ENCODE results near the gene FOXR1. TPM values are rescaled to one million over a fixed set of nuclear protein-coding genes. Genes with fewer than 3 reads are reported as not detected.

Gene FOXR1, protein sequence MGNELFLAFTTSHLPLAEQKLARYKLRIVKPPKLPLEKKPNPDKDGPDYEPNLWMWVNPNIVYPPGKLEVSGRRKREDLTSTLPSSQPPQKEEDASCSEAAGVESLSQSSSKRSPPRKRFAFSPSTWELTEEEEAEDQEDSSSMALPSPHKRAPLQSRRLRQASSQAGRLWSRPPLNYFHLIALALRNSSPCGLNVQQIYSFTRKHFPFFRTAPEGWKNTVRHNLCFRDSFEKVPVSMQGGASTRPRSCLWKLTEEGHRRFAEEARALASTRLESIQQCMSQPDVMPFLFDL
- under 1 TPM in 1 of 2 donors, not detected in 1; 0.98 TPM for total RNA-seq

DNA sequence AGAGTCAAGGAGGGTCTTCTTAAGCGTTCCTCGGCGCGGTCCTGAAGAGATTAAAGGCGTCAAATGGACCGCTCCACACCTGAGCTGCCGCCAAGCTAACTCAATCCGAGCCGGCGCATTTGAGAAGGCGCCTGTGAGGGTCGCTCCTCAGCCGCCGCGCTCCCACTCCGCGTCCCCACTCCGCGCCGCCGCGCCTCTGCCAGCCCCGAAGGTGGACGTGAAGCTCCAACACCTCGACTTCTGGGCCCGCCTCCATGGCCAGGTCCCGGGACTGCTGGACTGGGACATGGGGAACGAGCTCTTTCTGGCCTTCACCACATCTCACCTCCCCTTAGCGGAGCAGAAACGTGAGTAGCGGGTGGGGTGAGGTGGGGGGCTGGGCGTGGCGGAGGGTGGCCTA lies at the start of gene FOXR1:
Gene FOXR1 (plus strand): TSS at position 116 of the 400 bp plus-strand sequence. CDS start 171 bp downstream, at position 287.
- Mint-ChIP-seq H3K36me3 (ENCODE audit: low read depth) (no peaks in the 10 kb centered on the region), H3K27ac (no peak within 1 kb of the TSS), H3K4me1 (no peaks in the 10 kb centered on the region), H3K9me3 (no peaks in the 10 kb centered on the region), H3K4me3 (no peak within 1 kb of the TSS), H3K27me3 (peaks cover 11% of the 10 kb centered on the region)
- ATAC-seq (replicated peaks): no peak

DNA sequence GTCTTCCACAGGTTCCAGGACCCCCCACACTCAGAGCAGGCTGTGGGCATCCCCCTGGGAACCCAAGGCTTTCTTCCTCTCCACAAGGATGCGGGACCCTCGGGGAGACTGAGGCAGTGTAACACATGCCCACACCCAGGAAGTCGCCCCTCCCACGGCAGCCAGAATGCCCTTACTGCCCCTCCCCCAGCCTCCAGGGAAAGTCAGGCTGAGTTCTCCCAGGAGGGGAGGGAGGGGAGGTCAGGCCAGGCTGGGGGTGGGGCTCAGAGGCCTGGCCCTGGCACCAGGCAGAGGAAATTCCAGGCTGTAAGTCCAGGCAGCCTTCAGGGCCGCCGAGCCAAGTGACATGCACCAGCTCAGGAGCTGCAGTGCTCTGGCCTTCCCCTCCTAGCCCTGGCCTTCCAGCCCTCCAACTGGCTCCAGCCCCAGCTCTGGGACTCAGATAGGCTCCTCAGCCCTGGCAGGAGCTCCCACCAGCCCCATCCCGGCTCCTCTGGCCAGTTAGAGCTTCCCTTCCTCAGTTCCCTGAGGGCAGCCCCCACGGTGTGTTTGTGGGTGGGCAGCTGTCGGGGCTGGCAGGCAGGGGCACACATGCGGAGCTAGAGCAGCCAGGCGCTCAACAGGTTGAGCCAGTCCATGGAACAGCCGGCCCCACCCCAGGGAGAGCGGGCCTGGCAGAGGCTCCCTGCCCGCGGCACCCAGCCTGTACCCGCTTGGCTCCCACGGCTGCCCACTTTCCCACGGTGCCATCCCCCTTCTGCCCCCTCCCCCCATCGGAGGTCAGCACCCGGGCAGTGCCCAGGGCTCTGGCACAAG lies 49.4 kb upstream of the FOXR1 start:
- Mint-ChIP-seq H3K4me3 (peak overlapping the region; percentile 98), H3K36me3 (ENCODE audit: low read depth) (peaks cover 39% of the 10 kb centered on the region), H3K27me3 (no peaks in the 10 kb centered on the region), H3K9me3 (no peaks in the 10 kb centered on the region), H3K4me1 (peaks cover 38% of the 10 kb centered on the region), H3K27ac (peak overlapping the region; percentile 94)
- ATAC-seq (replicated peaks): no peak

DNA sequence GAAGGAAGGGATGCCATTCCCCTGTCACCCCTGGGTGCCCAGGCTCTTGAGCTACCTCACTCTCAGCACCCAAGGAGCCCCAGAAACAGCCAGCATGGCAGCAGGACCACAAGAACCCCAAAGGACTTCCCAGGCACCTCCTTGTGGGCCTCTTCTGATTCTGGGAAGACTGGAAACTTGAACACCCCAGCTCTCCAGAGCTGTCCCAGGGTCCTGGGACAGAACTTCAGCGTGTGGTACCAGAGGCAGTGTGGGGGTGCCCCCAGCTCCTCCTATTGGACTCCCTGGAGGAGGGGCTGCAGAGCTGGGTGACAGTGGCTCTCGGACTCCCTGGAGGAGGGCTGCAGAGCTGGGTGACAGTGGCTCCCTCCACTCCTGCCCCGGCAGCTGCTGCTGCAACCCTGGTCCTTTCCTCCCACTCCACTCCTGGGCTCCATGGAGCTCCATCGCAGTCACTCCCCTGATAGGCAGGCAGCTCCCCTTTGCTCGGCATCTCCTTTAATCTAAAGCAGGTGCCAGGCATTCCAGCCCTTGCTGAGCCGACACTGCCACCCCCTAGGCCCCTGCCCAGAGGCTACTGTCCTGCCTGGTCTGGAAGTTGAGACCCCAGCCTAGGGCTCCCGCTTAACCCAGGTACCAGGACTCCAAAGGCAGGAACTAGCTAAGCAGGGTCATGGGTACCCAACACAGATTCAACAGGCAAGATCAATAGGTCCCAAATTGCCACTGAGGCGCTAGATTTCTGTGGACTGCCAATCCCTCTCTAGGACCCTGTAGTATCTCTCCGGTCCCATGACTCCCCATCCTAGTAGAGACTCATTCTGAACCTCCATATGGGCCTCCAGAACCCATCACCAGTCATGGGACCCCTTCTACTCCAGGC lies 48.6 kb upstream of the FOXR1 start:
- ATAC-seq (replicated peaks): no peak
- no peaks in the 10 kb centered on the region for H3K27me3 Mint-ChIP-seq
- H3K36me3 Mint-ChIP-seq (ENCODE audit: low read depth): peaks cover 31% of the 10 kb centered on the region
- H3K27ac Mint-ChIP-seq: peak overlapping the region; percentile 94
- peaks cover 33% of the 10 kb centered on the region for H3K4me1 Mint-ChIP-seq
- H3K4me3 Mint-ChIP-seq: peak overlapping the region; percentile 98
- no peaks in the 10 kb centered on the region for H3K9me3 Mint-ChIP-seq

DNA sequence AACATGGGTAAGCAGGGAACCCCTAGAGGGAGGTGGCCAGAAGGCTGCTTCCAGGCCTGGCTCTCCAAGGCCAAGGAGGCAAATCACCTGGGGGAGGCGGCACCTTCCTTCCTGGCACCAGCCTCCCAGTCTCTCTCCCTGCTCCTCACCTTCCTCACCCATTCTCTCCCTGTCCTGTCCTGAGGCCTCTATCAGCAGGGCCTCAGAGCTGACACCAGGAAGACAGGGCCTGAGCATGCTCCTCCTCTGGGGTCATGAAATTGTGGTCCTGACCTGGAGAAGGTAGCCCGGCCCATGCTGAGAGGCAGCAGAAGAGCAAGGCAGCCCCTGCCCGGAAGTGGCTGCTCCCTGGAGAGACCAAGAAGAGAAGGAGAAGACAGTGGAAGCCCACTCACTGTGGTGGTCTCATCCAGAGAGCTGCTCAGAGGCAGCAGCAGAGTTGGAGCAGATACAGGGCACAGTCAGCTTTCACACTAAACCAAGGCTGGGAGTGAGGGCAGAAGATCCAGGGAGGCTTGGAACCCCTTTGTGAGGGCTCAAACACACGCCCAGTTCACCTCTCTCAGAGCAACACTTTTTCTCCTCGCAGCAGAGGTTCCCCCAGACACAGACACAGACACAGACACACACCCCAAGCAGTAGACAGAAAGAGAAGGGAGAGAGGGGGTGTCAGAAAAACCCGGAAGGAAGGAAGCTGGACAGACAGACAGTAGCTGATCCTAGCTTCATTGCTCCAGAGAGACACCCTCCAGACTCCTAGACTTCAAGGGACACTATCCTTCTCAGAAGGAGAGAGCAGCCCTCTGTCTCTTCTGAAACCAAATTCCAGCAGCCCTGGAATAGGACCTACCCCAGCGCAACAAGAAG lies 47.6 kb upstream of the FOXR1 start:
- Mint-ChIP-seq H3K27me3 (no peaks in the 10 kb centered on the region), H3K9me3 (no peaks in the 10 kb centered on the region), H3K36me3 (ENCODE audit: low read depth) (peaks cover 29% of the 10 kb centered on the region), H3K4me3 (peak overlapping the region; percentile 98), H3K4me1 (peaks cover 32% of the 10 kb centered on the region), H3K27ac (peak overlapping the region; percentile 94)
- no peak for ATAC-seq (replicated peaks)

DNA sequence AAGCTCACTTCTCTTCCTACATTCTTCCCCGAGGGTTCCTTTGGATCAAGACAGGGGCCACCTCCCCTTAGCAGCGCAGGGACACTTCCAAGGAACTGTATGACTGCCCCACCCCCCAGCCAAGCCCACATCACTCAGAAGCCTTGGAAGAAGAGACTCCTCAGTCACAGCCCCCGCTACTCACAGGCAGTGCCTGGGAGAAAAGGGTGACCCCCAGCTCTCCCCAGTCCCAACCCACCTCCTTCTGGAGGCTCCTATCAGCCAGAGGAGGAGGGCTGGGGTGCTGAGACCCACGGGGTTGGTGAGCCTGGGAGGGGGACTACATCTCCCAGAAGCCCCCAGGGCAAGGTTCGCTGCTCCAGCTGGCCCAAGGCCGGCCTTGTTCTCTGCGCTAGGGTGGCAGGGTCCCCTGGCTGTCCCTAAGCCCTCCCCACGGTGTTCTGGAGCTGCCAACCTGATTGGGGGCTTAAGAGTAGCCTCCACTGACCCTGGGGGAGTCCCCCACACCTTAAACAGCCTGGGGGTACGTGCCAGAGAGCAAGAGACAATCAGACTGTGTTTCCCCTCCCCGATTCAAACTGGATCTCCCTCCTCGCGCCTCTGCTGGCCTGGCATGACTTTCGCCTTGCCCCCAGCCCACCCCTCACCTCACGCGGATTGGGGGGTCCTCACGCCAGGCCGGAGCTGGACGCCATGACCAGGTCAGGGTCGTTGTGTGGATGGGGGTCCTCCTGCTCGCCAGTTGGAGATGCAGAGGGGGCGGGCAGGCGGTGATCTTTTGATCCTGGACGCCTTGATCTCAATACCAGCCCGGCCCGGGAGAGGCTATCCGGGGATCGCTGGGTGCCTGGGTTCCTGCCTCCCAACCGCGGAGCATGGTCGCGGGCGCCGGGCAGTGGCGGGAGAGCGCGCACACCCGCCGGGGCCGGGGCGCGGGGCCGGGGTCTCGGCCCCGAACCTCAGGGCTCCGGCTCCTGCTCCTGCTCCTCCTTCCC lies 46.7 kb upstream of the FOXR1 start:
- no peak for ATAC-seq (replicated peaks)
- Mint-ChIP-seq H3K36me3 (ENCODE audit: low read depth) (peaks cover 26% of the 10 kb centered on the region), H3K27me3 (no peaks in the 10 kb centered on the region), H3K27ac (peak overlapping the region; percentile 94), H3K4me3 (peak overlapping the region; percentile 98), H3K9me3 (no peaks in the 10 kb centered on the region), H3K4me1 (peaks cover 26% of the 10 kb centered on the region)

DNA sequence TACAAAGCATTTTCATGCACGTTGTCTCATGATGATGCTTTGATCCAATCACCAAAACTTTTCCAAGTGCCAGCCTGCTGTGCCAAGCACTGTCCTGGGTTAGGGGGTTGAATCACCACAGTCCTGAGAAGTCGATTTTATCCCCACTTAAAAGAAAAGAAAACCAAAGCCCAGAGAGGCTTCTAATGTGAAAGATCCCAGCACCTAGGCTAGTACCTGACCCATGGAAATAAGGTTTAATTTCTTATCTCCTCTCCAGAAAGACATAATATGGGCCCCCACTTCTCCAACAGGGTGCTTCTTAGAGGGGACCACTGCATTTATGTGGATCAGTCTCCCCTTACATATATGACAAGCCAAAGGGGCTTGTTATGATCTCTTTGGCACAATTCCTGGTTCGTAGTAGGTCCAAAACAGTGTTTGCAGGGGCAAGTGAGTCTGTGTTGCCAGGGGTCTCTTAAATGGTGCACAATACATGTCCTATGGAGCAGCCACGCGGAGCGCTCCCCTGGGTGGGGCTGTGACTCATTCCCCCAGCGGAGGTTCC lies 43.9 kb upstream of the FOXR1 start:
- H3K4me1 Mint-ChIP-seq: peaks cover 11% of the 10 kb centered on the region

DNA sequence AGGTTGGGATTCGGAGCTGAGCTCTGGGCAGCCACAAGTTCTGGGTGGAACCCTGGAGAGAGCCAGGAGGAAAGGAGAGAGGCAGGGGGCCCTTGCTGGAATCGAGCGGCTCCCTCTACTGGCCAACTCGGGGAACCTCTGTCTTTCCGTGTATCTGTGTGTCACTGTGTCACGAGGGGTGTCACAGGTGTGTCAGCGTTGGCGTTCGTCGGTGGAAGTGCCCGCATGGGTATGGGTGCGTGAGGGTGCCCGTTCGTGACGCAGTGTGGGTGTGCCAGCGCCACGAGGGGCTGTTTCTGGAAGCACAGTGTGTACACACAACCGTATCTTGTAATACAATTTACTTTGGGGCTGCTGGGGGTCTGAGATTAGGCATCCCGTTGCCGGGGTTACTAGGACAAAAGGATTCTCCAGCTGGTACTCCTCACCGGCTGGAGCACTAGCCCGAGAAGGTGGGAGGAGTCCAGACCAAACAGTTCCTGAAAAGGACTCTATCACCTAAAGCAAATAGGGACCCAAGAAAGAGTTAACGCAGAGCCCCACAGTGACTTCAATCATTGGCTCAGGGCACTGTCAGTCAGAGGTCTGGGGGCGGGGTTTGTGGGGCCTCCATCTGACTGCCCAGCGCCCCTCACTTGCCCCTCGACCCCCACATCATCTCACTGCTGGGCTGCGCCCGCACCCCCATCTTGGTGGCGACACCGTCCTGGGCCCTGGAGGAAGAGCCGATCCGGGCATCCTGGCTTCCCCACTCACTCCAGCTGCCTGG lies 43.3 kb upstream of the FOXR1 start:
- Mint-ChIP-seq H3K36me3 (ENCODE audit: low read depth) (peaks cover 22% of the 10 kb centered on the region), H3K27me3 (no peaks in the 10 kb centered on the region), H3K27ac (peak overlapping the region; percentile 88), H3K4me1 (peaks cover 11% of the 10 kb centered on the region), H3K9me3 (no peaks in the 10 kb centered on the region), H3K4me3 (peak overlapping the region; percentile 98)
- peak; percentile 68 for ATAC-seq (replicated peaks)

More for the DNA sequence above, 43.9 kb upstream of the FOXR1 start:
- no peaks in the 10 kb centered on the region for H3K9me3 Mint-ChIP-seq
- peak overlapping the region; percentile 98 for H3K4me3 Mint-ChIP-seq
- no peaks in the 10 kb centered on the region for H3K27me3 Mint-ChIP-seq
- ATAC-seq (replicated peaks): no peak
- peak overlapping the region; percentile 88 for H3K27ac Mint-ChIP-seq
- peaks cover 28% of the 10 kb centered on the region for H3K36me3 Mint-ChIP-seq (ENCODE audit: low read depth)

DNA sequence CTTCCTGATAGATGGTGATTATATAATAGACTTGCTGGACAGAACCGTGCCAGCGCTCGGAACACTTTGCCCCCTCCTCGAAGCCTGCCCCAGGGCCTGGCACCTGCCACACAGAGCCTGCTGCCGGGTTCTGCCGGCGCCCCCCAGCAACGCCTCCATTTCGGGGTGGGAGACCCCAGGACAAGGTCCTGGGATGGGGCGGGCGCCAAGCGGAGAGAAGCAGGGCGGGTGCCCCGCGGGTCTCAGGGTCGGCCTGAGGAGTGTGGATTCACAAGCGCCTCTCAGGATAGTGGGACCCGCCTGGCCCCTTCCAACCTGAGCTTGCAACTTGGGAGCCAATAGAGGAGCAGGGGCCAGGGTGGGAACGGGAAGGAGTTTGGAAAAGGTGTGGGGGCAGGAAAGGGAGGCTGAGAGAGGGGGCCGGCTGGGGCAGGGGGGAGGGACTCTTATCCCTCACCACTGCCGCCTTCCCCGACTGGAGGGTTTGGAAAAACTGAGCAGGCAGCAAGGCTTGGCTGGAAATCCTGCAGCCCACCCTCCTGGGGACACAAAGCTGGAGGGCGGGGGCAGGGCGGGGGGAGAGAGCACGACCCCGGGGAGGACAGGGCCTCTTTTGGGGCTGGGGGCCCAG lies 42.6 kb upstream of the FOXR1 start:
- H3K27me3 Mint-ChIP-seq: no peaks in the 10 kb centered on the region
- H3K36me3 Mint-ChIP-seq (ENCODE audit: low read depth): peaks cover 15% of the 10 kb centered on the region
- H3K4me1 Mint-ChIP-seq: peaks cover 11% of the 10 kb centered on the region
- peak overlapping the region; percentile 88 for H3K27ac Mint-ChIP-seq
- ATAC-seq (replicated peaks): peak; percentile 8
- peak overlapping the region; percentile 98 for H3K4me3 Mint-ChIP-seq
- no peaks in the 10 kb centered on the region for H3K9me3 Mint-ChIP-seq

DNA sequence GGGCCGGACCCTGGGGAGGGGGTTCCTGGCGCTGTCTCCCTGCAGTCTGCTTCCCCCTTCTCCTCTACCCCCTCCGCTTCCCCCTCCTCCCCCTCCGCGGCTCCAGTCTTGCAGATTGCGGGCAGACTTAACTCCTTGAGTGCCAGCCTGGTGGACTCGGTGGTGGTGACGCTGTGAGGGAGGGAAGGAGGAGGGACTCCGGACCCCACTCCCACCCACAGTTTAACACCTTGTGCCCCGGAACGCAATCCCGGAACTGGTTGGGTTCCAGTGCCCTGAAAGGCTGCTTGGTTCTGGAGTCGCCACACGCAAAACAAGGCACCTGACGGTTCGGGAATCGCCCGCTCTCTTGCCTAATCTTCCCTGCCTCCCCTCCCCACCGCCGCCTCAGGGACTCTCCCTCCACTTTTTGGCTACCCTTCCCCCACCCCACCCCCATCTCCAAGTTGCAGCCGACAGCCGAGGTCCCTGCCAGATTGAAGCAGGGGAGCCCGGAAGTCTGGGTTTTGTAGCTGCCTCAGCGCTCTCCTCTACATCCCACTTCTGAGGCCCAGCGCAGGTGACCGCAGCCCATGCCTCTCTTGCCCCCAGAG lies 42.0 kb upstream of the FOXR1 start:
- ATAC-seq (replicated peaks): peak; percentile 21
- peaks cover 11% of the 10 kb centered on the region for H3K4me1 Mint-ChIP-seq

DNA sequence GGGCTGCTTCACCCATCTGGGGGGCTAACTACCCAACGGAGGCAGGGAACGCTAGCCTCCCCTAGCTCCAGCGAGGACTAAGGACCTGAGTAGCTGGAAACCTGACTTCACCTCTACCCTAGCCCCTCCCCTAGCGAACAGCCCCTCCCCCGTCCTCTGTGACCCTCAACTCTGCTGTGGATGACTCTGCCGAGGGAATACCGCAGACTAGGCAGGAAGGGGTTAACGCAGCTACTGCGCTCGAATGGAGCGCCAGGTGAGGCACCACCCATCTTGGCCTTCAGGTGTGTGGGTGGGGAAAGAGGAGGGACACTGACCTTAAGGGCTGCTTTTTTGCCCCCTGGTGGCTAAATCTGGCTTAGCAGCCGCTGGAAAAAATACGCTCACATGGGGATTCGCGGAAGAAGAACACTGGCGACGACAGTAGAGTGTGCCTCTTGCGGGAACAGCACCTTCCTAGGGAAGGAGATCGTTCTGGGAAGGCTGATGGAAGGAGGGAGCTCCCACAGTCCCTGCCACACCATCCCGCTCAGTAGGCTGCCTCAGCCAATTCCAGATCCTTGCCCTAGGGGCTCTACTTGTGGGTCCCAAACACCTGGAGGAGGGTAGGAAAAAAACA lies 41.4 kb upstream of the FOXR1 start:
- Mint-ChIP-seq H3K27me3 (no peaks in the 10 kb centered on the region), H3K27ac (peak overlapping the region; percentile 84), H3K4me3 (peak overlapping the region; percentile 98), H3K36me3 (ENCODE audit: low read depth) (peaks cover 6% of the 10 kb centered on the region), H3K4me1 (peaks cover 11% of the 10 kb centered on the region), H3K9me3 (no peaks in the 10 kb centered on the region)
- ATAC-seq (replicated peaks): peak; percentile 25

More for the DNA sequence above, 42.0 kb upstream of the FOXR1 start:
- peak overlapping the region; percentile 84 for H3K27ac Mint-ChIP-seq
- H3K4me3 Mint-ChIP-seq: peak overlapping the region; percentile 98
- no peaks in the 10 kb centered on the region for H3K9me3 Mint-ChIP-seq
- H3K36me3 Mint-ChIP-seq (ENCODE audit: low read depth): peaks cover 9% of the 10 kb centered on the region
- no peaks in the 10 kb centered on the region for H3K27me3 Mint-ChIP-seq

DNA sequence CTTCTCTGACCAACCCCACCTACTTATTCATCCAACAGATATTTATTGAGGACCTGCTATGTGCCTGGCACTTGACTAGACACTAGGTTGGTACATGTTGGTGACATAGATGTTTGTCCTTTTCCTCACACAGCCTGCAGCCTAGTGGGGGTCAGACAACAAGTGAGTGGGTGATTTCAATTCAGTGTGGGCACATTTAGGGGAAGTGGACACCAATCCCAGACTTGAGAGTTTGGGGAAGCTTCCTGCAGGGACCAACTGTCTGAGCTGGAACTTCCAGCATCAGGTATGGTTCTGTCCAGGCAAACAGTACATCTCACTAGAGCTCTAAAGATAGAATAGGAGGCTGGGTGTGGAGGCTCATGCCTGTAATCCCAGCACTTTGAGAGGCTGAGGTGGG lies 40.0 kb upstream of the FOXR1 start:
- H3K4me1 Mint-ChIP-seq: peaks cover 8% of the 10 kb centered on the region
- peaks cover 6% of the 10 kb centered on the region for H3K36me3 Mint-ChIP-seq (ENCODE audit: low read depth)
- H3K4me3 Mint-ChIP-seq: no peak overlapping the region
- H3K9me3 Mint-ChIP-seq: no peaks in the 10 kb centered on the region
- H3K27ac Mint-ChIP-seq: no peak overlapping the region
- no peaks in the 10 kb centered on the region for H3K27me3 Mint-ChIP-seq
- no peak for ATAC-seq (replicated peaks)

Measured in activated T-helper 17 cell treated with anti-CD3 and anti-CD28 coated beads, Interleukin-2, amount 50 U/mL, for 72 hours (primary cell).